ENCODE measurements around the gene PDE8A. TPM values are rescaled to one million over a fixed set of nuclear protein-coding genes. Genes with fewer than 3 reads are reported as not detected.

Gene PDE8A
- total RNA-seq, 2 experiments from 2014 or later, result 17.3 to 18.7 TPM

DNA sequence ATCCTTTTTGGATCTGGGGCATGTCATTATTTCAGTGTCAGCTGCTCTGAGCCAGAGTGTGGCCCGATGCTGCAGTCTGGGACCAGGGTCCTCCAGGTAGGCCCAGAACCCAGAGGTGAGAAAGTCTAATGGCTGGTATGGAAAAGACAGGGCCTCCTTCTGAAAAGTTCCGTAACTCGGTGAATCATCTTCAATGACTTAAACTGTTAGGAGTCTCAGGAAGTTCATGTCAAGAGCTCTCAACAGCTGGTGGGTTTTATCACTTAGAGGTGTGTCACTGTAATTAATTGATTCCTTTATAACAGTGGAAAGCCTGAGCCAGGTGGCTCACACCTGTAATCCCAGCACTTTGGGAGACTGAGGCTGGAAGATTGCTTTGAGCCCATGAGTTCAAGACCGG lies 28.5 kb upstream of the PDE8A start:
- DNase-seq, result no peak
- H3K4me3 Mint-ChIP-seq, result no peak overlapping the region
- H3K36me3 Mint-ChIP-seq, result no peaks in the 10 kb centered on the region
- H3K4me1 Mint-ChIP-seq, result no peaks in the 10 kb centered on the region
- H3K9me3 Mint-ChIP-seq, result no peaks in the 10 kb centered on the region
- no peak overlapping the region for H3K27ac Mint-ChIP-seq
- H3K27me3 Mint-ChIP-seq, result peaks cover 18% of the 10 kb centered on the region

DNA sequence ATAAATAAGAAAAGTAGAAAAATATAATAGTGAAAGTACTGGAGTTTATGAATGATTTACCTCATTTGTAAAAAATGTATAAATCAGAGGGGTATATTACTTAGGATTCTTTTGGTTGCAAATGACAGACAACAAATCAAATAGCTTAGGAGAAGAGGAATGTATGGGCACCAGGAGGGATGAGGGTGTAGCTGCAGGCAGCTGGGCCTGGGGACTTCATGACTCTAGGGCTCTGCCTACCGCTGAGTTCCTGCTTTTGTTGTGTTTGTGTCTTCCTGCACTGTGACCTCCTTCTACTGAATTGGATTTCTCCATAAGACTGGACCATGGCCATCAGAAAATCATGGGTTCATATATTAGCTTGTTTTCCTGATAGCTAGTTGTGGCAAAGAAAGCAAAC lies 27.9 kb upstream of the PDE8A start:
- Mint-ChIP-seq H3K4me1 (no peaks in the 10 kb centered on the region), H3K27me3 (peaks cover 18% of the 10 kb centered on the region), H3K9me3 (no peaks in the 10 kb centered on the region), H3K4me3 (no peak overlapping the region), H3K36me3 (no peaks in the 10 kb centered on the region), H3K27ac (no peak overlapping the region)
- no peak for DNase-seq

DNA sequence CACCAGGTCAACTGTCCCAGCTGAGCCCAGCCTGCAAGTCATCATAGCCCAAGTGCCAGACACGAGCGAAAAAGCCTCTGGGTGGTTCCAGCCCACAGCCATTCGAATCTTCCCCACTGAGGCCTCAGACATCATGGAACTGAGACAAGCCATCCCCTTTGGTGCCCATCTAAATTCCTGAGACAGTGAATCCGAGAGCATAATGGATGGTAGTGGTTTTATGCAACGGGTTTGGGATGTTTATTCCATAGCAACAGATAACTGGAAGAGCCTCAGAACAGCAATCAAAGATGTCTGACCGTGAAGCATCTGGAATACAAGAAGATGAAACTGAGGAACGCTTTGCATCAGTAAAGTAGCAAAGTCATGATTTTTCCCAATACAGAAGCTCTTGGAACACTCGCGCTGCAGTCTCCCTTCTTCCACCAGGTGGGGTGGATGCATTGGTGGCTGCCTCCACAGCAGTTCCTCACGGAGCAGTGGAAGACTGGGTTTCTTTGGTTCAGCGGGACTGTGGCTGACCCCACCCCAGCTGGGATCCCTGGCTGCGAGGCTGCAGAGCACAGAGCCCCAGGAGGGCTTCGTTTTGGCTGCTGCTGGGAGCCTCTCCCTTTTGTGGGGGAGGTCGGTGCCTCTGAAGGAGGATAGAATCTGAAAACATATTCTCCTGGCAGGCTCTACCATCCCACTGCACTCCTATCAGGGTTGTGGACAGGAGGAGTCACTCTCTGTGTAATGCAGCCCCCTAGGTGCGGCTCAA lies 26.4 kb upstream of the PDE8A start:
- H3K27ac Mint-ChIP-seq, result no peak overlapping the region
- no peaks in the 10 kb centered on the region for H3K9me3 Mint-ChIP-seq
- H3K36me3 Mint-ChIP-seq, result no peaks in the 10 kb centered on the region
- H3K4me1 Mint-ChIP-seq, result peaks cover 6% of the 10 kb centered on the region
- peak; percentile 16 for DNase-seq
- H3K27me3 Mint-ChIP-seq, result peaks cover 18% of the 10 kb centered on the region
- H3K4me3 Mint-ChIP-seq, result no peak overlapping the region

DNA sequence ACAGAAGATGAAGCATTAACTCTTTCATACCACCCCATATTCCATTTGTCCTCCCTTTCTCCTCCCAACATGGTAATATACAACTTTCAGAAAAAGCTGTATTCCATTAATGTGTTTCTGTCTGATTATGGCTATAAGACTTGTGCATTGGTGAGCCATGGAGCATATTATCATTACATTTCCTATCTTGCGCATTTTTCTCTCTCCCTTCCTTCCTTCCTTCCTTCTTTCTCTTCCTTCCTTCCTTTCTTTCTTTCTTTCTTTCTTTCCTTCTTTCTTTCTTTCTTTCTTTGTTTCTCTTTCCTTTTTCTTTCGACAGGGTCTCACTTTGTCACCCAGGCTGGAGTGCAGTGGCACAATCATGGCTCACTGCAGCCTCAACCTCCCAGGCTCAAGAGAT lies 25.5 kb upstream of the PDE8A start:
- Mint-ChIP-seq H3K4me3 (no peak overlapping the region), H3K4me1 (peaks cover 6% of the 10 kb centered on the region), H3K9me3 (no peaks in the 10 kb centered on the region), H3K27ac (no peak overlapping the region), H3K27me3 (peaks cover 18% of the 10 kb centered on the region), H3K36me3 (no peaks in the 10 kb centered on the region)
- DNase-seq, result no peak

DNA sequence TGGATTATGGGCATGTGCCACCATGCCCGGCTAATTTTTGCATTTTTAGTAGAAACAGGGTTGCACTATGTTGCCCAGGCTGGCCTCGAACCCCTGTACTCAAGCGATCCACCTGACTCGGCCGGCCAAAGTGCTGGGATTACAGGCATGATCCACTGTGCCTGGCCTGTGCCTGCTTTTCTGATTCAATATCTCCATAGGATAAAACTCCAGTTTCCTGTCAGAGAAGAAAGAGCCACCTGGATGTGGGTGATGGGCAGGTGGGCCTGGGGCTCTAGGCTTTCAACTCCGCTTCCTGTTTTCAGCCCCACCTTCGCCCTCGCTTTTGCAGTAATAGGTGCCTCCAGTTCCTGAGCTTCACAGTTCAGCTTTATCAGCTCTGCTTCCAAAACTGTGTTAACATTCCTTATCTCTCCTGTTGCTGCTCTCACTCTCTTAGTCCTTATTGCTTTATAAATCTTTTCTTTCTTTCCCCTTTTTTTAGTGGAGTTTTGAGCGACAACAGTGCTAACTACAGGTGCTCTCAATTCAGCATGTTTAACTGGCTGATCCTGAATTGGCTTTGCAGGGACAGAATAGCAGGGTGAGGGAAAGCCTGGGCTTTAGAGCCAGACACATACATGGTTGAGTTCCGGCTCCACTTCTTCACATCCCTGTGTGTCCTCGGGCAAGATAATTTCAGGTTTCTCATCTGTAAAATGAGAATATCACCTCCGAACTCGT lies 21.1 kb upstream of the PDE8A start:
- H3K27me3 Mint-ChIP-seq, result peaks cover 18% of the 10 kb centered on the region
- DNase-seq, result no peak
- no peak overlapping the region for H3K4me3 Mint-ChIP-seq
- H3K4me1 Mint-ChIP-seq, result peaks cover 6% of the 10 kb centered on the region
- H3K27ac Mint-ChIP-seq, result no peak overlapping the region
- H3K9me3 Mint-ChIP-seq, result no peaks in the 10 kb centered on the region
- H3K36me3 Mint-ChIP-seq, result no peaks in the 10 kb centered on the region

DNA sequence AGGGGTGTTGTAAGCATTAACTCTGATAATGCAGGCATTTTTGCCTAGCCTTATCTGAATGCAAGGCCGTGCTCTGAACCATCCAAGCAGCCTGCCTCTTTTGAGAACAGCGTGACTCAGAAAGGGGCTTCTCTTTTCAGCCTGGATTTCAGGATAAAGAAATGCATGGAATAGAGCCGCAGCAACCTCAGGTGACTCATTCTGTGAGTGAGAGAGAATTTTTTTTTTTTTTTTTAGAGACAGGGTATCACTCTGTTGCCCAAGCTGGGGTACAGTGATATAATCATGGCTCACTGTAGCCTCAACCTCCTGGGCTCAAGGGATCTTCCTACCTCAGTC lies 20.6 kb upstream of the PDE8A start:
- H3K4me1 Mint-ChIP-seq, result peaks cover 6% of the 10 kb centered on the region
- H3K9me3 Mint-ChIP-seq, result no peaks in the 10 kb centered on the region
- H3K36me3 Mint-ChIP-seq, result no peaks in the 10 kb centered on the region
- H3K4me3 Mint-ChIP-seq, result no peak overlapping the region
- H3K27ac Mint-ChIP-seq, result no peak overlapping the region
- peaks cover 13% of the 10 kb centered on the region for H3K27me3 Mint-ChIP-seq
- DNase-seq, result no peak

DNA sequence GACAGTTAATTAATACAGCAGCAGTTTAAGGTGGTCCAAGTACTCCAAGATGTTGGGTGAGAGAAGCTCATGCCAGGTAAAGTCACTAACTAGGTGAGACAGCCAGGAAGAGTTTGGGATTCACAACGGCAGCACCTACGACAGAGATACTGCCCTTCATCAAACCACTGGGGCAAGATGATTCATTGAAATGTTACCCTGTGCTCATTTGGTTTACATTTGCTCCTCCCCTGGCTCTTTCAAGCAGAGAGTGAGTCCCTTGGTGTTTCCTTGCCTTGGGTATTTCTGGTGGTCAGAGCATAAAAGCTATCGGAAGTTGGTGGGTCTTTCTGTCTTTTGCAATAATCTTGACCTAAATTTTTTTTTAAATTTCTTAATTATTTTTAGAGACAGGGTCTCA lies 19.9 kb upstream of the PDE8A start:
- Mint-ChIP-seq H3K27me3 (peaks cover 7% of the 10 kb centered on the region), H3K4me1 (peaks cover 6% of the 10 kb centered on the region), H3K9me3 (no peaks in the 10 kb centered on the region), H3K27ac (no peak overlapping the region), H3K4me3 (no peak overlapping the region), H3K36me3 (no peaks in the 10 kb centered on the region)
- no peak for DNase-seq

DNA sequence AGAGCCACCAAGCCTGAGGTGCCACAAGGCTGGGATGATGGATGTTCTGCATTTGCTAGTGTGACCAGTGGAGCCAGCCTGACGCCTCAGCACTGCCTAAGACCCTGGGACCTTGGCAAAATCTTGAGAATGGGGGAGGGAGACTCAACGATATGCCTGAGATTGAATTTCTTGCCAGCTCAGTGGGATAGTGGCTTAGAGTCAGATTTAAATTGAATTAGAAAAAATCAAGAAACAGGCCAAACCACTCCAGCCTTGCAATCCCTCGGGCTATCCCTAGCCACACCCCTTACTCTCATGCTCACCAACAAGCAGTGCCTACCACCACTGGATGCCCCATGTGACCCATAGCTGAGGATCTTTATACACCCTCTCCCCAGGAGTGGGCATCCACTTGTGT lies 18.7 kb upstream of the PDE8A start:
- Mint-ChIP-seq H3K36me3 (no peaks in the 10 kb centered on the region), H3K9me3 (no peaks in the 10 kb centered on the region), H3K27ac (no peak overlapping the region), H3K4me3 (no peak overlapping the region), H3K27me3 (no peaks in the 10 kb centered on the region), H3K4me1 (peaks cover 6% of the 10 kb centered on the region)
- no peak for DNase-seq

DNA sequence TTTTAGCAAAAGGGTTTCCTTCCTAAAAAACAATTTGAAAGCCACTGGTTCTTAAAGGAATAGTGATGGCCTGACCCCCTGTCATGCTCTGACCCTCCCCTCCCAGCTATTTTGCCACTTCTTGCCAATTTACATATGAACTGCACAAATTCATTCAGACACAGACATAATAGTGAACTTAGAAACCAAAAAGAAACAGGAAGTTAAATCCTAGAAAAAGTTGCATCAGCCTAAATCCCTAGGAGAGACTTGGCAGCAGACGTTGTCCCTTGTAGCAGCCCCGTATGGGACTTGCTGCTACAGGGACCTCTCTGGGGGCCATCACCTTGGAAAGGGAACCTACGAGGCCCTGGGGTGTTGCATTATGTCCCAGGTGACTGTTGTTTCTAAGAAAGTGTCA lies 14.3 kb upstream of the PDE8A start:
- Mint-ChIP-seq H3K9me3 (no peaks in the 10 kb centered on the region), H3K4me3 (no peak overlapping the region), H3K4me1 (no peaks in the 10 kb centered on the region), H3K36me3 (no peaks in the 10 kb centered on the region), H3K27me3 (no peaks in the 10 kb centered on the region), H3K27ac (no peak overlapping the region)
- DNase-seq, result no peak

DNA sequence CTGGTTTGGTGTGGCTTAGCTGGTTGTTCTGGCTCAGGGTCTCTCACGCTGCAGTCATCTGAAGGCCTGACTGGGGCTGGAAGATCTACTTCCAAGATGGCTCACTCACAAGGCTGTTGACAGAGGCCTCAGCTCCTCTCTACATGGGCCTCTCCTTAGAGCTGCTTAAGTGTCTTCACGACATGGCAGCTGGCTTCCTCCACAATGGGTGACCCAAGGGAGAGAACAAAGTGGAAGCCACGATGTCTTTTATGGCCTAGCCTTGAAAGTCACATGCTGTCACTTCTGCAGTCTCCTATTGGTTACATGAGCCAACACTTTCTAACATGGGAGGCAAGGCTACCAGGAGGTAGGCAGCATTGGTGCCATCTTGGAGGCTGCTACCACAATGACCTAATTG lies 13.4 kb upstream of the PDE8A start:
- Mint-ChIP-seq H3K4me3 (no peak overlapping the region), H3K27ac (no peak overlapping the region), H3K9me3 (no peaks in the 10 kb centered on the region), H3K36me3 (no peaks in the 10 kb centered on the region), H3K4me1 (no peaks in the 10 kb centered on the region), H3K27me3 (no peaks in the 10 kb centered on the region)
- DNase-seq, result no peak

DNA sequence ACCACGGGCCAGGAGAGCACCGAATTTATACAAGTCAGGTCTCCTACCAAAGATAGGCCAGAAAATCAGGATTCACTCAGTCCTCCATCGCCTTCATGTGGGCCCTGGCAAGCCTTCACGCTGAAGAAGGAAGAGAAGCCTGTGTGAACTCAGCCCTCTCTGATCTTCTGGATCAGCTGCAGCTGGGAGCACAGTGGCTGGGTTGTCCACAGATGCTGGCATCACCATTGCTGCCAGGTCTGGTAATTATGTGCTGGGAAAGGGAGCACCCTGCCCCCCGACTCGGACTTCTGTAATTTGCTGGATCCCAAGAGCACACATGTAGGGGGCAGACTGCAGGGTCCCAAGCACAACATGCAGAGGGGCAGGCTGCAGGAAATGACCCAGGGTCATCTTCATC lies 12.4 kb upstream of the PDE8A start:
- no peaks in the 10 kb centered on the region for H3K9me3 Mint-ChIP-seq
- H3K27me3 Mint-ChIP-seq, result no peaks in the 10 kb centered on the region
- H3K4me3 Mint-ChIP-seq, result no peak overlapping the region
- DNase-seq, result no peak
- H3K27ac Mint-ChIP-seq, result no peak overlapping the region
- H3K4me1 Mint-ChIP-seq, result no peaks in the 10 kb centered on the region
- no peaks in the 10 kb centered on the region for H3K36me3 Mint-ChIP-seq

DNA sequence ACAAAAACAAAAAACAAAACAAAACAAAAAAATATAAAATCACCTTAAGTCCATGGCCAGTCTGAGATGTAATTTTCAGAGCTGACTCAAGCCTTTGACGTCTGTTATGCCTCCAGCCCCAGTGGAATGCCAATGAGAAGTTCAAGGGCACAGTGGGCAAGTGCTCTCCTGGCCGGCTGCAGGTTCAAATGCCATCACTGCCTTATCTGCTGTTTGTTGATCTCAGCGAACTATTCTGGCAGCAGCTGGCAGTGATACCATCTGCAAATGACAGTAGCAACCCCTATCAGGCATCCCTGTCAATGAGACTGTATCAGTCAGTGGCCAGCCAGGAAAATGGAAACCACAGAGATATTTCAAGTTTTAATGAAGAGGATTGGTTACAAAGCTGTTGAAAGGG lies 10.8 kb upstream of the PDE8A start:
- DNase-seq, result no peak
- H3K27ac Mint-ChIP-seq, result no peak overlapping the region
- no peaks in the 10 kb centered on the region for H3K27me3 Mint-ChIP-seq
- no peaks in the 10 kb centered on the region for H3K4me1 Mint-ChIP-seq
- no peak overlapping the region for H3K4me3 Mint-ChIP-seq
- H3K9me3 Mint-ChIP-seq, result no peaks in the 10 kb centered on the region
- no peaks in the 10 kb centered on the region for H3K36me3 Mint-ChIP-seq

DNA sequence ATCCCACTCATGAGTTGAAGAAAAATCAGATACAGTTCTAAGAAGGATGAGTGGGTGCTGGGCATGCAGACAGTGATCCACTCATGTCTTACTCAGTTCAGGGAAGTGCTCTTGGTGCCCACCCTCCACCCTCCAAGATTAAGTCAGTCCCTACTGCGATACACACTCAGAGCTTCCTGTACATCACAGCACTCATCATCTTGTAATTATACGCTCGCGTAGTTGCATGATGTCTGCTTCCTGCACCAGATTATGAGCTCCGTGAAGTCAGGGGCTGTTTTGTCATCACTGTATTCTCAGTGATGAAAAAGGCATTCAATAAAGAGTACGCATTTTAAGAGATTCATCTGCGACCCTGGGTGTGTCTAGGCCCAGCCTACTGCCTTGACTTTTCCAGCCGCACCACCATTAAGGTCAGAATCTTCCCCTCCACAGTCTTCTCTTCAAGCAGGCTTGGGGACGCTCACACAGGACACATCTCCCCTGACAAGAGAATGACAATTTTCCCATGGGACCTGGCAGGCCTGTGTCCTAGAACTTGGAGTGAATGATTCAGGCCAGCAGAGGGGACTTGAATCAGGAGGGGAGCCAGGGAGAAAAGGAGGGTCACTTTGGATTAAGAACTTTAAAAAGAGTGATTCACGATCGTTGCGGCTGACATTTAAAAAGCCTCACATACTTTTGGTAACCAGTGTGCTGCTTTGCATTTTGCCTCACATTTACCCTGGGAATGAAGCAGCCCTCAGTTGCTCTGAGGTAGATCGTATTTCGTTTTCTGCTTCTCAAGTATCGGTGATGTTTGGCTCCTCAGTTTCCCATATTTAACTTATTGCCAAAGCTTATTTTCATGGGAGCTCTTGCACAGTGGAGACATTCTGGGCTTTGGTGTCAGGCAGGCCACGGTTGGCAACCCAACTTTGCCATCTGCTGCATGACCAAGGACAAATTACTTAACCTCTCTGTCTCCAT lies 7.9 kb upstream of the PDE8A start:
- DNase-seq, result no peak
- no peak overlapping the region for H3K27ac Mint-ChIP-seq
- H3K4me1 Mint-ChIP-seq, result no peaks in the 10 kb centered on the region
- no peak overlapping the region for H3K4me3 Mint-ChIP-seq
- no peaks in the 10 kb centered on the region for H3K27me3 Mint-ChIP-seq
- H3K36me3 Mint-ChIP-seq, result no peaks in the 10 kb centered on the region
- no peaks in the 10 kb centered on the region for H3K9me3 Mint-ChIP-seq

DNA sequence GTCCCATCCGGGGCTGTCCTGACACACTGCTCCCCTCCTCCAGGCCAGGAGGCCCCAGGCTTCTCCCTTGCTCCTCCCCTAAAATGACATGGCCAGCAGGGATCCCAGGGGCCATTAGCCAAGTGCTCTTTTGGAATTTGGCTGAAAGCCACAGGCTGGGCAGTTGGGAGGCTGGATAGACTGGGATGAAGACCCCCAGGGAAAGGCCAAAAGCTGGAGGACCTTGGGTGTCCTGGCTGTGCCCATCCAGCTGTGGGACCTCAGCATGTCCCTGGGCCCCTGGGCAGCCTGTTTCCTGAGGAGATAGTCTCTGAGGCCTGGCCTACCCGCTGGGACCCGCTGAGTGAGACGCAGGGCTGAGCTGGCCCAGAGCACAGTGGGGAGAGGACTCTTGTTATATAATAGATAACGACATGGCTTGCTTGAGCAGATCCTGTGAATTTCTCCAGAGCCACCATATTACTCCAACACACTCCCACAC lies 5.7 kb upstream of the PDE8A start:
- Mint-ChIP-seq H3K4me3 (no peak overlapping the region), H3K27me3 (peaks cover 5% of the 10 kb centered on the region), H3K27ac (no peak overlapping the region), H3K9me3 (no peaks in the 10 kb centered on the region), H3K36me3 (no peaks in the 10 kb centered on the region), H3K4me1 (peaks cover 9% of the 10 kb centered on the region)
- DNase-seq, result no peak

DNA sequence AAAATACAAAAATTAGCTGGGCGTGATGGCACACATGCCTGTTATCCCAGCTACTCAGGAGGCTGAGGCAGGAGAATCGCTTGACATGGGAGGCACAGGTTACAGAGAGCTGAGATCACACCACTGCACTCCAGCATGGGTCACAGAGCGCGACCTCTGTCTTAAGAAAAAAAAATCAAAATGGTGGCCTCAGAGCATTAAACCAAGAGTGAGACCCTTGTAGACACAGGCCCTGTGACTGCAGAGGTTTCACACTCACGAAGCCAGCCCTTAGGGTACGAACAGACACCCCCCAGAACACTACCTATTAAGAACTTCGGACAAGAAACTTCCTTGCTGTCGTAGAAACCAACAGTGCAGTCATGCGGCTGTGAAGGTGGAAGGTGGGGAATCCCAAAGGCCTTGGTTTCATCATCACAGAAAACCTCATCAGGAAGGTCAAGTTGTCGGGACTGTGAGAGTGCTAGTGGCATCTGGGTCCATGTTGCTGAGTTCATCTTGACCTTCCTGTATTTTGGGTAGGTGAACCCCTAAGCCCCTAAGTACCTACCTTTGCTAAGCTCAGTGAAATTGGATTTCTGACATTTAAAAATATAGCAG lies 4.8 kb upstream of the PDE8A start:
- Mint-ChIP-seq H3K4me3 (no peak overlapping the region), H3K36me3 (no peaks in the 10 kb centered on the region), H3K9me3 (no peaks in the 10 kb centered on the region), H3K4me1 (peaks cover 9% of the 10 kb centered on the region), H3K27ac (no peak overlapping the region), H3K27me3 (peaks cover 5% of the 10 kb centered on the region)
- no peak for DNase-seq
